Measurements from ENCODE around the gene WBP2. TPM values are rescaled to one million over a fixed set of nuclear protein-coding genes. Genes with fewer than 3 reads are reported as not detected.

The WBP2 gene
- total and polyA plus RNA-seq, 2 of the 13 experiments (the other 11 are each of a cell fraction or from before 2014, with no cell fraction given): 29.2 to 29.5 TPM

- TF ChIP-seq, protein P1, sequence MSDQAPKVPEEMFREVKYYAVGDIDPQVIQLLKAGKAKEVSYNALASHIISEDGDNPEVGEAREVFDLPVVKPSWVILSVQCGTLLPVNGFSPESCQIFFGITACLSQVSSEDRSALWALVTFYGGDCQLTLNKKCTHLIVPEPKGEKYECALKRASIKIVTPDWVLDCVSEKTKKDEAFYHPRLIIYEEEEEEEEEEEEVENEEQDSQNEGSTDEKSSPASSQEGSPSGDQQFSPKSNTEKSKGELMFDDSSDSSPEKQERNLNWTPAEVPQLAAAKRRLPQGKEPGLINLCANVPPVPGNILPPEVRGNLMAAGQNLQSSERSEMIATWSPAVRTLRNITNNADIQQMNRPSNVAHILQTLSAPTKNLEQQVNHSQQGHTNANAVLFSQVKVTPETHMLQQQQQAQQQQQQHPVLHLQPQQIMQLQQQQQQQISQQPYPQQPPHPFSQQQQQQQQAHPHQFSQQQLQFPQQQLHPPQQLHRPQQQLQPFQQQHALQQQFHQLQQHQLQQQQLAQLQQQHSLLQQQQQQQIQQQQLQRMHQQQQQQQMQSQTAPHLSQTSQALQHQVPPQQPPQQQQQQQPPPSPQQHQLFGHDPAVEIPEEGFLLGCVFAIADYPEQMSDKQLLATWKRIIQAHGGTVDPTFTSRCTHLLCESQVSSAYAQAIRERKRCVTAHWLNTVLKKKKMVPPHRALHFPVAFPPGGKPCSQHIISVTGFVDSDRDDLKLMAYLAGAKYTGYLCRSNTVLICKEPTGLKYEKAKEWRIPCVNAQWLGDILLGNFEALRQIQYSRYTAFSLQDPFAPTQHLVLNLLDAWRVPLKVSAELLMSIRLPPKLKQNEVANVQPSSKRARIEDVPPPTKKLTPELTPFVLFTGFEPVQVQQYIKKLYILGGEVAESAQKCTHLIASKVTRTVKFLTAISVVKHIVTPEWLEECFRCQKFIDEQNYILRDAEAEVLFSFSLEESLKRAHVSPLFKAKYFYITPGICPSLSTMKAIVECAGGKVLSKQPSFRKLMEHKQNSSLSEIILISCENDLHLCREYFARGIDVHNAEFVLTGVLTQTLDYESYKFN (CRISPR knock-in tag; conservative IDR thresholded peaks at IDR 0.05): 0 out of 2 replicates have a peak, but pooled peaks have one; percentile 10
- TF ChIP-seq ZC3H4 (CRISPR knock-in tag; IDR thresholded peaks at IDR 0.05; ENCODE audit: borderline replicate concordance): no peak
- TF ChIP-seq ARNT (IDR thresholded peaks at IDR 0.05): no peak
- TF ChIP-seq, protein P2, sequence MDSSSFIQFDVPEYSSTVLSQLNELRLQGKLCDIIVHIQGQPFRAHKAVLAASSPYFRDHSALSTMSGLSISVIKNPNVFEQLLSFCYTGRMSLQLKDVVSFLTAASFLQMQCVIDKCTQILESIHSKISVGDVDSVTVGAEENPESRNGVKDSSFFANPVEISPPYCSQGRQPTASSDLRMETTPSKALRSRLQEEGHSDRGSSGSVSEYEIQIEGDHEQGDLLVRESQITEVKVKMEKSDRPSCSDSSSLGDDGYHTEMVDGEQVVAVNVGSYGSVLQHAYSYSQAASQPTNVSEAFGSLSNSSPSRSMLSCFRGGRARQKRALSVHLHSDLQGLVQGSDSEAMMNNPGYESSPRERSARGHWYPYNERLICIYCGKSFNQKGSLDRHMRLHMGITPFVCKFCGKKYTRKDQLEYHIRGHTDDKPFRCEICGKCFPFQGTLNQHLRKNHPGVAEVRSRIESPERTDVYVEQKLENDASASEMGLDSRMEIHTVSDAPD (CRISPR knock-in tag; IDR thresholded peaks at IDR 0.05): peak; percentile 53; the same call in 1 of the 2 replicates
- no peak for TF ChIP-seq HNRNPK (IDR thresholded peaks at IDR 0.05; ENCODE audit: low read depth, low read length, poor library complexity, severe bottlenecking)
- peak; percentile 89 for TF ChIP-seq AGO2 (optimal IDR thresholded peaks at IDR 0.05; ENCODE audit: low read depth, low read length)
- no peak for TF ChIP-seq PHF20 (CRISPR knock-in tag; IDR thresholded peaks at IDR 0.05)
- TF ChIP-seq ISX (CRISPR knock-in tag; conservative IDR thresholded peaks at IDR 0.05): no peak
- TF ChIP-seq PLRG1 (conservative IDR thresholded peaks at IDR 0.05): no peak
- 0 out of 2 replicates have a peak, but pooled peaks have one; percentile 29 for TF ChIP-seq ZNF776 (CRISPR knock-in tag; IDR thresholded peaks at IDR 0.05)
- no peak for TF ChIP-seq ZNF337 (CRISPR knock-in tag; IDR thresholded peaks at IDR 0.05; ENCODE audit: borderline replicate concordance, low read depth)
- peak; percentile 48 for TF ChIP-seq RBM39 (IDR thresholded peaks at IDR 0.05; ENCODE audit: low read depth, low read length, poor library complexity, severe bottlenecking)
- TF ChIP-seq JUND (CRISPR knock-in tag; IDR thresholded peaks at IDR 0.05): no peak
- TF ChIP-seq ZNF549 (CRISPR knock-in tag; IDR thresholded peaks at IDR 0.05): no peak
- TF ChIP-seq ZFP82 (CRISPR knock-in tag; IDR thresholded peaks at IDR 0.05; ENCODE audit: borderline replicate concordance): no peak
- TF ChIP-seq HOXA5 (CRISPR knock-in tag; IDR thresholded peaks at IDR 0.05): no peak
- peak; percentile 69 for TF ChIP-seq PATZ1 (CRISPR knock-in tag; IDR thresholded peaks at IDR 0.05)
- TF ChIP-seq ZBTB38 (CRISPR knock-in tag; IDR thresholded peaks at IDR 0.05): peak; percentile 92
- TF ChIP-seq ZBTB4 (CRISPR knock-in tag; IDR thresholded peaks at IDR 0.05; ENCODE audit: borderline replicate concordance): 0 out of 2 replicates have a peak, but pooled peaks have one; percentile 10
Measured at GRCh38 chr17:75827308-75828075, 27.6 kb downstream of the WBP2 start (continued).

All from HepG2 (cell line).